A549 treated with DMSO at 1 μM for 4 hours (cell line): Measurements from ENCODE around the gene EDNRB. TPM values are rescaled to one million over a fixed set of nuclear protein-coding genes. Genes with fewer than 3 reads are reported as not detected.

ENCODE experiments used
- total RNA-seq: library from RNA; stranded (reverse); fragments of 200-300 nt; extraction: Qiagen RNA extraction; gene quantifications from 5 replicates; pipeline ENCODE4 v1.2.3, GENCODE V29; 2022; ENCODE audit warnings: low read depth

Gene EDNRB
- not detected in 5 replicates for total RNA-seq

GRCh38 chr13:77918391-77919245, at the start of gene EDNRB:
Gene EDNRB, minus strand, starts transcription at chr13:77918831. Its CDS starts 258 bp downstream, at chr13:77918573.

Other genes with a start within 250 kb of the EDNRB start
- gene SLAIN1, start 221.1 kb downstream of the EDNRB start, total RNA-seq: 0.53 to 1.0 TPM (median 0.55 TPM) in 5 replicates